Measurements from ENCODE around the gene TDRD3.

The TDRD3 gene

GRCh38 chr13:60491531-60491930, 94.5 kb downstream of the TDRD3 start:
- Histone ChIP-seq H3K27ac (no peak overlapping the region), H3K4me3 (no peak overlapping the region)
- DNase-seq (ENCODE audit: low spot score) = no peak
- no peak for TF ChIP-seq CTCF (IDR thresholded peaks at IDR 0.05)

- H3K27ac ChIP-seq = no peak overlapping the region
- DNase-seq (ENCODE audit: low spot score) = no peak
- no peak overlapping the region for H3K4me3 ChIP-seq
- no peak for TF ChIP-seq CTCF (IDR thresholded peaks at IDR 0.05)
These were observed 95.2 kb downstream of the TDRD3 start for GRCh38 chr13:60492187-60492586.

- TF ChIP-seq CTCF (IDR thresholded peaks at IDR 0.05) = no peak
- Histone ChIP-seq H3K27ac (no peak overlapping the region), H3K4me3 (no peak overlapping the region)
- no peak for DNase-seq (ENCODE audit: low spot score)
These were observed 97.3 kb downstream of the TDRD3 start for GRCh38 chr13:60494296-60494695.

- Histone ChIP-seq H3K4me3 (no peak overlapping the region), H3K27ac (no peak overlapping the region)
- no peak for DNase-seq (ENCODE audit: low spot score)
- no peak for TF ChIP-seq CTCF (IDR thresholded peaks at IDR 0.05)
These were observed 104.2 kb downstream of the TDRD3 start for GRCh38 chr13:60501236-60501635.

- Histone ChIP-seq H3K4me3 (no peak overlapping the region), H3K27ac (no peak overlapping the region)
- no peak for DNase-seq (ENCODE audit: low spot score)
- no peak for TF ChIP-seq CTCF (IDR thresholded peaks at IDR 0.05)
These were observed 112.8 kb downstream of the TDRD3 start for GRCh38 chr13:60509601-60510386.

GRCh38 chr13:60511637-60512036, 114.6 kb downstream of the TDRD3 start:
- TF ChIP-seq CTCF (IDR thresholded peaks at IDR 0.05) = no peak
- Histone ChIP-seq H3K4me3 (no peak overlapping the region), H3K27ac (no peak overlapping the region)
- DNase-seq (ENCODE audit: low spot score) = no peak

- no peak for TF ChIP-seq CTCF (IDR thresholded peaks at IDR 0.05)
- no peak overlapping the region for H3K27ac ChIP-seq
- DNase-seq (ENCODE audit: low spot score) = no peak
These were observed 117.9 kb downstream of the TDRD3 start for GRCh38 chr13:60514891-60515290.

More at GRCh38 chr13:60514891-60515290, 117.9 kb downstream of the TDRD3 start:
- no peak overlapping the region for H3K4me3 ChIP-seq

All from coronary artery (tissue), 2 donors.